Posterior cingulate gyrus (tissue), 11 donors: ENCODE results near the gene BCAR1.

Source experiments
- DNase-seq, 10 donors: peaks; one replicate each; pipeline versions ENCODE4 v3.0.0 to v3.0.0-alpha.2; 2020 to 2021; ENCODE audit warnings: mixed read lengths in 3 of 10
- intact Hi-C: fragments of 100-400 bp; cut with DNase I; formaldehyde crosslinking; loops from one replicate; pipeline ENCODE4 v1.15.1; 2023

BCAR1 gene

DNA sequence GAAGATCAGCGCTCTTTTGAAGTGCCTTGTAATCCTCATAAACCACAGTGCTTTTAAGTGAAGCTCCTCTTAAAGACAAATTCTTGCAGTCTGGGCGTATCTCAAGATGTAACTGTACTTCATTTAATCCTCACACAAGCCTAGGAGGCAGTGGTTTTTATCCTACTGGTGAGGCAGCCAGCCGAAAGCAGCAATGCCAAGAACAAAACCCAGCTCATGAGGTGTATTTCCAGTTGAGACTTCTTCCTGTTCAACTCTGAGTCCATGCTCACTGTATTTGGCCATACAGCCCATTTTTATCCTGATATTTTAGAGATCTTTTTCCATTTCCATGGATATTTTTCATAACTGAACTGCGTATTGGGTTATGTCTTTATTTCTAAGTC lies 58.2 kb downstream of the BCAR1 start:
- intact Hi-C loops = loop anchor here (10.0 kb wide), 1 partner anchor 572 kb away; no protein-coding TSS in a partner anchor
- no peak for DNase-seq

DNA sequence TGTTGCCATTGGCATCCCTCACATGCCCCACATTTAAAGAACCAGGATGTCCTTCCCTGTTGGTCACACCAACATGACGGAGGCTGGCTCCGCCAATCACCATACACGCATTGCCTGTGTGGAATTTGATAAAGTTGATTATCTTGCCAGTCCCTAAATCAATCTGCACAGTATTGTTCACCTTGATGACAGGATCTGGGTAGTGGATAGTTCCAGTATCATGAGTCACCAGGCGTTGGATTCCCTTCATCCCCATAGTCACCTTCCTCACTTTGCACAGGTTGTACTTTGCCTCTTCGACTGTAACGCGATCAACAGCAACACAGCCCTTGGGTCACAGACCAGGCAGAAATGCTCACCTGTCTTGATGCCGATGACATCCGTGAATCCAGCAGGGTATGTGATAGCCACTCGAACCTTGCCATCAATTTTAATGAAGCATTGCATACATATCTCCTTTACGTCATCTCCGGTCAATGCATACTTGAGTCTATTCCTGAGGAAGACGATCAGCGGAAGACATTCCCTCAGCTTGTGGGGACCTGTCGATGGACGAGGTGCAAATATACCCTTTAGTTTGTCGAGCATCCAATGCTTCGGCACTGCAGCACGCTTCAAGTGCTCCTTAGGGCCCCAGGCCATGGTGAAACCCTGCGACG lies 58.7 kb downstream of the BCAR1 start:
- intact Hi-C loops = loop anchor here (10.0 kb wide), 1 partner anchor 572 kb away; no protein-coding TSS in a partner anchor
- peak in 2 of 10 donors; percentile 29 to 47 for DNase-seq

DNA sequence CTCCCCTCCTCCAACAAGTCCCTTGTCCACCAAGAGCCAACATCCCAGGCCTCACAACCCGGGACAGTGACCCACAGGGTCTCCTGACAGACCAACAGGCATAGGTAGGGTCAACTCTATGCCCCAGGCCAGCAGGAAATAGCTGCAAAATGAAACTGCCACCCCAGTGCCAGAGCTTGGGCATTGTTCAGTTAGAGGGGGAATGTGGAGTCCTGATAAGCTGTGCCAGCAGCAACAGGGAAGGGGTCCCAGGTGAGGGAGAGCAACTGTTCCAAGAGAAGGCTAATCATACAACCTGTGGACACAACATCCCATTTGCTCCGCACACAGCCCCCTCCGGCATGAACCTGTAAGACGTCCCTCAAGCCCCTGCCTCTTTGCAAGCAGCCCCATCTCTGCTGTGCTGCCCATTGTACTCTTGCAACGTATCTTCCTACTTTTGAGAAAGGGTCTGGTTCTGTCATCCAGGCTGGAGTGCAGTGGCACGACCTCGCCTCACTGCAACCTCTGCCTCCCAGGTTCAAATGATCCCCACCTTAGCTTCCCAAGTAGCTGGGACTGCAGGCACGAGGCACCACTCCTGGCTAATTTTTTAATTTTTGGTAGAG lies 61.7 kb downstream of the BCAR1 start:
- intact Hi-C loops = loop anchor here (10.0 kb wide), 1 partner anchor 575 kb away; no protein-coding TSS in a partner anchor
- peak in 2 of 10 donors; percentile 48 to 49 for DNase-seq

DNA sequence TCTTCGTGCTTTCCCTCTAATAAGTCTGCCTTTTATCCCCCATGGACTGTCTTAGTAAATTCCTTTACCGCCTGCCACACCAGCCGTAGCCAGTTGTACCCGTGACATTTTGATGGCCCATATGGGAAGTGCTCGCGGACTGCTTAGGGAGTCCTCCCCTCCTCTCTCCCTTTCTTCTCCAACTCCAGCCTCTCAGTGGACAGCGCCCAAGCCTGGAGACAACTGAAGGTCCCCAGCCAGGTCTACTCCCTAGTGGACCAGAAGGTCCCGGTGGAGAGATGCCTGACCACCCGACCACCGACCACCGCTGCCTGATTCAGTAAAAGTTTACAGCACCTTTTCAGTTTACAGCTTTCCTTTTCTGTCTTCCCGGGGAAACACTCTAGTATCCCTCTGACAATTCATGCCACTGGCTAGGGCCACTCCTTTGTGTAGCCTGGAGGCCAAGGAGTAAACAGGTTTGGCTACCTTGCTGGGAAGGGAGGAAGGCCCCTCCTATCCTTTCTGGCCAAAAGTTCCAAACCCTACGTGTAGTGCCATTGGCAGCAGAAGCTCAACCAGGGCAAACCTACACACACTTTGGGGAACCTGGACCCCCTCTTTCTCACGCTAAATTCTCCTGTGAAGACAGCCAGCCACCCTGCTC lies 62.5 kb downstream of the BCAR1 start:
- intact Hi-C loops = no loop called here
- DNase-seq = no peak

DNA sequence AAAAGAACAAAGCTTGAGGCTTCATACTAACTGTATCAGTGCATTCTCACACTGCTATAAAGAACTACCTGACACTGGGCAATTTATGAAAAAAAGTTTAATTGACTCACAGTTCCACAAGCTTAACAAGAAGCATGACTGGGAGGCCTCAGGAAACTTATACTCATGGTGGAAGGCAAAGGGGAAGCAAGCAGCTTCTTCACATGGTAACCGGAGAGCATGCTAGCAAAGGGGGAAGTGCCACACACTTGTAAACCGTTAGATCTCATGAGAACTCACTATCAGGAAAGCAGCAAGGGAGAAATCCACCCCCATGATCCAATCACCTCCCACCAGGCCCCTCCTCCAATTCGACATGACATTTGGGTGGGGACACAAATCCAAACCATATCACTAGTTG lies 69.8 kb downstream of the BCAR1 start:
- intact Hi-C loops = no loop called here
- DNase-seq = no peak

DNA sequence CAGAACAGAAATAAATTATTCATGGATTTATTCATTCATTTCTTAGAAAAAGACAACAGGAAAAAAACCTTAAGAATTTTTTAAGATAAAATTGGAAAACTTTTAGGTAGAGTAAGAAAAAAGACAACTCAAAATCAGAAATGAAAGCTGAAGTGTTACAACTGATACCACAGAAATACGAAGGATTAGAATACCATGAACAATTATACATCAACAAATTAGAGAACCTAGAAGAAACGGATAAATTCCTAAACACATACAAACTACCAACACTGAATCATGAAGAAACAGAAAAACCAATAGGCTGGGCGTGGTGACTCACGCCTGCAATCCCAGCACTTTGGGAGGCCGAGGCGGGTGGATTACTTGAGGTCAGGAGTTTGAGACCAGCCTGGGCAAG lies 72.2 kb downstream of the BCAR1 start:
- no peak for DNase-seq
- intact Hi-C loops = no loop called here
